GM19324 (cell line): ENCODE data around the gene CYP4V2.

ENCODE experiments used
- ATAC-seq: cut with Tn5 transposase; IDR thresholded peaks from one replicate; pipeline ENCODE4 v1.9.1; 2021; ENCODE audit warnings: mild to moderate bottlenecking, moderate library complexity; ENCODE audit not compliant: unreplicated experiment, low FRiP score

The CYP4V2 gene

GRCh38 chr4:186191200-186192065 lies at the start of gene CYP4V2:
Gene CYP4V2 (plus strand): TSS chr4:186191567. CDS start chr4:186191824, 257 bp downstream.
- ATAC-seq, result peak; percentile 87

- peak; percentile 58 for ATAC-seq
These were observed 47.0 kb upstream of the CYP4V2 start for GRCh38 chr4:186144198-186144945.

GRCh38 chr4:186144946-186145569 lies 46.3 kb upstream of the CYP4V2 start:
- ATAC-seq, result peak; percentile 39

- ATAC-seq, result no peak
These were observed 44.9 kb upstream of the CYP4V2 start for GRCh38 chr4:186146458-186146857.

GRCh38 chr4:186148336-186148975 lies 42.9 kb upstream of the CYP4V2 start:
- no peak for ATAC-seq

GRCh38 chr4:186149872-186150271 lies 41.5 kb upstream of the CYP4V2 start:
- ATAC-seq, result no peak

- ATAC-seq, result peak; percentile 39
These were observed 40.4 kb upstream of the CYP4V2 start for GRCh38 chr4:186150926-186151325.

- peak; percentile 71 for ATAC-seq
These were observed 39.9 kb upstream of the CYP4V2 start for GRCh38 chr4:186151499-186151898.

- no peak for ATAC-seq
These were observed 33.1 kb upstream of the CYP4V2 start for GRCh38 chr4:186158021-186158813.

GRCh38 chr4:186158966-186159365 lies 32.4 kb upstream of the CYP4V2 start:
- no peak for ATAC-seq

- no peak for ATAC-seq
These were observed 31.8 kb upstream of the CYP4V2 start for GRCh38 chr4:186159613-186160012.

GRCh38 chr4:186161138-186161537 lies 30.2 kb upstream of the CYP4V2 start:
- peak; percentile 96 for ATAC-seq

- no peak for ATAC-seq
These were observed 24.4 kb upstream of the CYP4V2 start for GRCh38 chr4:186166852-186167512.

GRCh38 chr4:186167605-186168004 lies 23.8 kb upstream of the CYP4V2 start:
- no peak for ATAC-seq

GRCh38 chr4:186168750-186169149 lies 22.6 kb upstream of the CYP4V2 start:
- ATAC-seq, result no peak

GRCh38 chr4:186169333-186169944 lies 21.9 kb upstream of the CYP4V2 start:
- no peak for ATAC-seq

GRCh38 chr4:186169945-186170802 lies 21.2 kb upstream of the CYP4V2 start:
- ATAC-seq, result no peak

- ATAC-seq, result no peak
These were observed 20.4 kb upstream of the CYP4V2 start for GRCh38 chr4:186170966-186171365.
